ENCODE data around the gene SFTPD.

DNA sequence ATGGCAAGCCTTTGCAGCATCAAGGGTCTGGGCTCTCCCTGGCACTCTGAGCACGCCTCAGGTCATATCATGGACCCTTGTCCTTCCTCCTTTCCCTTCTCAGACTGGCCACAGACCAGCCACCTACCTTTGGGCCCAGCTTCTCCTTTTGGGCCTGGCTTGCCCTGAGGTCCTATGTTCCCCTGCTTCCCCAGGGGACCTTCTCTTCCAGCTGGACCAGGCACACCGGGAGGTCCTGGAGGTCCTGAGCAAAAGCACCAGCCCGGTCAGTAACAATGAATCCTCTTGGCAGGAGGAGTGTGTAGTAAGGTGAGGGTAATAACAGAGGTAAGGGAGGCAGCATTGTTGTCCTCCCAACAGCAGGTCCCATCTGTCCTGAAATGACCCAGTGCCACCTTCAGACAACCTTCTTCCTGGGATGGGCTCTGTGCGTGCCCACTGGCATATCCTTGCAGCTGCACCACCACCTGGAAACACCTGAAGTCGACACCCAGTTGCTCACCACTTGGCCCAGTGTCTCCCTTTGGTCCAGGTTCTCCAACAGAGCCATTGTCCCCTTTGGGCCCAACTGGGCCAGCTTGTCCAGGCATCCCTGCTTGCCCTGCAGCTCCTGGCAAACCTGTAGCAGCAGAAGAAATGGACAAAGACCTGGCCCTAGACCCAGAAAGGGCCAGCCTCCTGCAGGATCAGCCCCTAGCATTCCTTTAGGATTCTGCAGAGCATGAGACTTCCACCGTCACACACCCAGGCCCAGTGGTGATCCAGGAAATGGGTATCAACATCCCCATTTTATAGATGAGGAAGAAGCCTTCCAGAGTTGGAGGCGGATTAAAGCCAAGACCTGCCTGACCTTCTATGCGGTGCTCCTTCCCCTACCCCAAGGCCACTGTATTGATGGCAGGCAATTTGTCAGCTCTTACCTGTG, 6.4 kb downstream of the SFTPD start:
- TF ChIP-seq, protein P1, sequence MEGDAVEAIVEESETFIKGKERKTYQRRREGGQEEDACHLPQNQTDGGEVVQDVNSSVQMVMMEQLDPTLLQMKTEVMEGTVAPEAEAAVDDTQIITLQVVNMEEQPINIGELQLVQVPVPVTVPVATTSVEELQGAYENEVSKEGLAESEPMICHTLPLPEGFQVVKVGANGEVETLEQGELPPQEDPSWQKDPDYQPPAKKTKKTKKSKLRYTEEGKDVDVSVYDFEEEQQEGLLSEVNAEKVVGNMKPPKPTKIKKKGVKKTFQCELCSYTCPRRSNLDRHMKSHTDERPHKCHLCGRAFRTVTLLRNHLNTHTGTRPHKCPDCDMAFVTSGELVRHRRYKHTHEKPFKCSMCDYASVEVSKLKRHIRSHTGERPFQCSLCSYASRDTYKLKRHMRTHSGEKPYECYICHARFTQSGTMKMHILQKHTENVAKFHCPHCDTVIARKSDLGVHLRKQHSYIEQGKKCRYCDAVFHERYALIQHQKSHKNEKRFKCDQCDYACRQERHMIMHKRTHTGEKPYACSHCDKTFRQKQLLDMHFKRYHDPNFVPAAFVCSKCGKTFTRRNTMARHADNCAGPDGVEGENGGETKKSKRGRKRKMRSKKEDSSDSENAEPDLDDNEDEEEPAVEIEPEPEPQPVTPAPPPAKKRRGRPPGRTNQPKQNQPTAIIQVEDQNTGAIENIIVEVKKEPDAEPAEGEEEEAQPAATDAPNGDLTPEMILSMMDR (conservative IDR thresholded peaks at IDR 0.05 in 1 of 2, IDR thresholded peaks at IDR 0.05 in 1 of 2; ENCODE audit: extremely low read depth in 1 of 2, insufficient read depth in 1 of 2, low read depth in 1 of 2, low read length in 2 of 2): no peak
- TF ChIP-seq EZH2 (IDR thresholded peaks at IDR 0.05; ENCODE audit: borderline replicate concordance, low read length): no peak

Data from mammary epithelial cell (primary cell).